ENCODE data around the gene BARX1.
A peak's percentile ranks its signal among the peaks of the same experiment; 100 is the strongest.
"Not testable (repeated sequence)": the region's sequence is repeated elsewhere in the genome, so short reads cannot be mapped to it uniquely, and the experiment has no call there.

The BARX1 gene

GRCh38 chr9:93950619-93951601 is 4.2 kb downstream of the BARX1 start:
- DNase-seq: no peak

- DNase-seq: peak; percentile 57
Measured at GRCh38 chr9:93949694-93950449, 5.3 kb downstream of the BARX1 start.

GRCh38 chr9:93949073-93949693 is 6.0 kb downstream of the BARX1 start:
- DNase-seq: peak; percentile 11

GRCh38 chr9:93948441-93949072 is 6.6 kb downstream of the BARX1 start:
- DNase-seq: no peak

- DNase-seq: no peak
Measured at GRCh38 chr9:93947409-93948070, 7.6 kb downstream of the BARX1 start.

GRCh38 chr9:93946338-93946712 is 8.8 kb downstream of the BARX1 start:
- no peak for DNase-seq

GRCh38 chr9:93945400-93946337 is 9.5 kb downstream of the BARX1 start:
- peak; percentile 70 for DNase-seq

GRCh38 chr9:93944011-93944410 is 11.1 kb downstream of the BARX1 start:
- DNase-seq: no peak

- DNase-seq: peak; percentile 50
Measured at GRCh38 chr9:93942161-93942560, 13.0 kb downstream of the BARX1 start.

GRCh38 chr9:93941493-93941892 is 13.7 kb downstream of the BARX1 start:
- peak; percentile 83 for DNase-seq

GRCh38 chr9:93940951-93941350 is 14.2 kb downstream of the BARX1 start:
- DNase-seq: no peak

- DNase-seq: not testable (repeated sequence)
Measured at GRCh38 chr9:93939589-93939988, 15.6 kb downstream of the BARX1 start.

- no peak for DNase-seq
Measured at GRCh38 chr9:93937193-93937592, 18.0 kb downstream of the BARX1 start.

GRCh38 chr9:93931905-93932304 is 23.2 kb downstream of the BARX1 start:
- no peak for DNase-seq

- DNase-seq: no peak
Measured at GRCh38 chr9:93930070-93930469, 25.1 kb downstream of the BARX1 start.

- DNase-seq: peak; percentile 28
Measured at GRCh38 chr9:93929231-93929630, 25.9 kb downstream of the BARX1 start.

- DNase-seq: no peak
Measured at GRCh38 chr9:93922535-93922934, 32.6 kb downstream of the BARX1 start.

- DNase-seq: no peak
Measured at GRCh38 chr9:93920131-93920800, 34.9 kb downstream of the BARX1 start.

GRCh38 chr9:93918061-93918460 is 37.1 kb downstream of the BARX1 start:
- DNase-seq: no peak

GRCh38 chr9:93917121-93917853 is 37.9 kb downstream of the BARX1 start:
- no peak for DNase-seq

All from MV-4-11 (cell line).